Activated CD4-positive, alpha-beta T cell treated with anti-CD3 and anti-CD28 coated beads for 24 hours (primary cell): Measurements from ENCODE around the gene KPNA3.
"Not testable (repeated sequence)": the region's sequence is repeated elsewhere in the genome, so short reads cannot be mapped to it uniquely, and the experiment has no call there.

Experiments
- DNase-seq, 2 donors: peaks; one replicate each; pipeline ENCODE4 v3.0.0-alpha.2; 2020; ENCODE audit warnings: low read depth in 2 of 2

The KPNA3 gene

DNA sequence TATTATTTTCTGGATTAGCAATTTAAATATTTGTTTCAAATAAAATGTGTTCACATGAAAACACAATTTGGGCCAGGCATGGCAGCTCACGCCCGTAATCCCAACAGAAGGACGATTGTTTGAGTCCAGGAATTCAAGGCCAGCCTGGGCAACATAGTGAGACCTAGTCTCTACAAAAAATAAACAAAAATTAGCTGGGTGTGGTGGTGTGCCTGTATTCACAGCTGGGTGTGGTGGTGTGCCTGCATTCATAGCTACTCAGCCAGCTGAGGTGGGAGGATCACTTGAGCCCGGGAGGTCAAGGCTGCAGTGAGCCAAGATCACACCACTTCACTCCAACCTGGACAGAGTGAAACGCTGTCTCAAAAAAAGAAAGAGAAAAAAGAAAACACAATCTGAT is 46.4 kb downstream of the KPNA3 start:
- DNase-seq = no peak

DNA sequence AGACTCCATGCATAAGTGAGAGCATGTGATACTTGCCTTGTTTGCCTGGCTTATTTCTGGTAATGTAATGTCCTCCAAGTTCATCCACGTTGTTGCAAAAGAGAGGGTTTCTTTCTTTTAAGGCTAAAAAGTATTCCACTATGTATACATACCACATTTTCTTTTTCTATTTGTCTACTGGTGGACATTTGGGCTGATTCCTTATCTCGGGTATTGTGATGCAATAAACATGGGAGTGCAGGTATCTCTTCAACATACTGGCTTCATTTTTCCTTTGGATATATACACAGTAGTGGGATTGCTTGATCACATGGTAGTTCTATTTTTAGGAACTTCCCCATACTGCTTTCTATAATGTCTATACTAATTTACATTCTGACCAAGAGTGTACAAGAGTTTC is 51.6 kb downstream of the KPNA3 start:
- DNase-seq = no peak

DNA sequence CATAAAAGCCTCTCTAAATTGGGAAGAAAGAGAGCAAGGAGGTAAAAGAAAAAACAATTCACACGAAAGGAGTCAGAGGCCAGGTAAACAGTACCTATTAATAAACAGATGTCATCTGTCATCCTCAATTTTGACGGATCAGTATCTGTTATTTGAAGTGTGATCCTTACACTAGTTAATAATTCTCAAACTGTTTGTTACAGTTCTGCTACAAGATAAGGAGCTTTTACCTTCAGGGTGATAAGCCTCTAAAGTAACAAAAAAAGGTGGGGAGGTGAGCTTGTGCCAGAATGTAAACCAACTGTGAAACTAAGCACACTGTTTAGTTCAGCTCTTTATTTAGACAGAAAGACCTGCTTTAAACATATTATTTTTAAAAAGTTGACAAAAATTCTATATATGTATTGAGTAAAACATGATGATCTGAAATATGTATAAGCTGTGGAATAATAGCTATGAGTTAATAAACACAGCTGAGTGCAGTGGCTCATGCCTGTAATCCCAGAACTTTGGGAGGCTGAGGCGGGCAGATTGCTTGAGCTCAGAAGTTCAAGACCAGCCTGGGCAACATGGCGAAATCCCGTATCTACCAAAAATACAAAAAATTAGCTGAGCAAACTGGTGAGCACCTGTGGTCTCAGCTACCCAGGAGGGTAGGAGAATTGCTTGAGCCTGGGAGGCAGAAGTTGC is 52.8 kb downstream of the KPNA3 start:
- DNase-seq = no peak

DNA sequence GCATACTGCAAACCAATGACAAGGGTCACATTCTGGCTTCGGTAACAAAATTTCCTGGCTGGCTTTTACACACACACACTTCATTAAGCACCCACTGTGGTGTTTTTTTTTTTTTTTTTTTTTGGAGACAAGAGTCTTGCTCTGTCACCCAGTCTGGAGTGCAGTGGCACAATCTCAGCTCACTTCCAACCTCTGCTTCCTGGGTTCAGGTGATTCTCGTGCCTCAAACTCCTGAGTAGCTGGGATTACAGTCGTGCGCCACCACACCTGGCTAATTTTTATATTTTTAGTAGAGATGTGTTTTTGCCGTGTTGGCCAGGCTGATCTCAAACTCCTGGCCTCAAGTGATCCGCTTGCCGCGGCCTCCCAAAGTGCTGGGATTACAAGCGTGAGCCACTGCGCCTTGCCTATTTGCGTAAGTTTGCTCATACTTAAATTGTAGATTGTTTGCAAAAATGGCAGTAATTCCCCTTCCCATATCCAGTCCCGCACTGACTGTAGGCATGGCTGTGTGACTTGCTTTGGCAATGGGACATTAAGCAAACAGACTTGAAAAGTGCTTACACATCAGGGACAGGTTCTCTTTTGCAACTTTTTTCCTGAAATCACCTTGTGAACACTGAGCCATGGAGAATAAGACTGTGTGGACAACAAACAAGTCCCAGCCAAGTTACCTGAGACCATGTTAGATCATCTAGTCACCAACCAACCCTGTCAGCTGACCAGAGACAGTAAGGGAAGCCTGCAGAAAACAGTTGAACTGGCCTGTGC is 59.1 kb downstream of the KPNA3 start:
- no peak for DNase-seq

DNA sequence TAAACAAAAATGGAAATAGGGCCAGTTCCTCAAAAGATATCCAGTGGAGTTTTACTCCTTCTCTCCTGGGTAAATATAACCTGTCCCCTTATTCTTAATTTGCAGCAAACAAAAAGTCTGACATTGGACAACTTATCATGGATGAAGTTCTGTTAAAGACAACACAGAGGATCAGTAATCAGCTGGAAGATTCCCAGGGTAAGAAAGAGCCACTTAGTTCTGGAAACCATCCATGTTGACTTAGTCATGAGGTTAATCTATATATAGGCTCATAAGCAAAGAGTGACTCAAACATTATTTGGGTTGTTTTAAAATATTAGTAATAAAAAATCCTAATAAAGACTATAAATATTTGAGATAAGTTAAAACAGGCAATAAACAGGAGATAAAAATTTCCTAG is 60.7 kb downstream of the KPNA3 start:
- no peak for DNase-seq

DNA sequence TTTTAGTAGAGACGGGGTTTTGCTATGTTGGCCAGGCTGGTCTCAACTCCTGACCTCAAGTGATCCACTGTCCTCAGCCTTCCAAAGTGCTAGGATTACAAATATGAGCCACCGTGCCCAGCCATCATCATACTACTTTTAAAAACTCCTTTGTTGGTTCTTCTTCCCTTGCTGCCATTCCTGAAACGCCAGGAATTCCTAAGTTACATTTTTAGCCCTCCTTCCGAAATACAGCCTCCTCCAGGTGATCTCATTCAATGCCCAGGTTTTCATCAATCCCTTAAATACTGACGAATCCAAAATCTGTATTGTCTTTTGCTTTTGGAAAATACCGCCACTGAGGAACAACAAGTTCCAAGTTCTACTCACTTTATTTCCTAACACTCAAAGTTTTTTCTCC is 75.9 kb downstream of the KPNA3 start:
- no peak for DNase-seq

DNA sequence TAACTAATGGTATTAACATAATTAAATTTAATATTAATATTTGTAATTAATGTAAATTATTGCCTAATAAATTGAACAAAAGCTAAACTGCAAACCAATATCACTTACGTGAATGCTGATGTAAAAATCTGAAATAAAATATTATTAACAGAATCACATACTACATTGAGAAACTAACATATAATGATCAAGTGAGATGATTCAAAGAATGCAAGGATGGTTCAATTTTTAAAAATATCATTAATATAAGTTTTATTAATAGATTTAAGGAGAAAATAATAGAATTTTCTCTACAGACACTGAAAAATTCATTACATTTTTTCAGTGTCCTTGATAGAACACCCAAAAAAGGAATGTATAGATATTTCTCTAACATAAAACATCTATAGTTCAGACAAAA is 77.7 kb downstream of the KPNA3 start:
- DNase-seq = no peak

DNA sequence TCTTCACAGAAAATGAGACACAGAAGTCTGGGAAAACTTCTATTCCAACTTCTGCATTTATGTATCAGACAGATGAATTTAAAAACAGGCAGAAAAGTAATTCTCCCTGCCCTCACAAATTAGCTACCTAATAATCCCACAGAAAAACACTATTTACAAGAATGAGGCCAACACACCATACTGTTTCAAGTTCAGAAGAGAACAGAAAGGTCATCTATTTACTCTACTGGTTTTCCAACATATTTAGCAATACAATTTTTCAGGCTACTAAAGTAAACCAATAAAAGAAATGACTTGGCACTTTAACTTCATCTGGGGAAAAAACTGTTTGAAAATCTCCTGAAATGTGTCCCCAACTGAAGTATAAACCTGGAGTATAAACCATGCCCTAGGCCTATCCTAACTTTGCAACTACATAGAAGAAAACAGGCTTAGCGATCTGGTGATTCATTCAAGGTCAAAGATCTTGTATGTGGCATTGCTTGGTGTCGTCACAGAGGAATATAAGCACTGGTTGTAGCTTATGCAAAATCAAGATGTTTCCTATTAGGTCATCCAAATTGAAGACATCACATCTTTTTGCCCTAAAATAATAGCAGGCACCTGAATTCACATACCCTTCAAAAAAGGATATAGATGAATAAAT is 81.1 kb downstream of the KPNA3 start:
- no peak for DNase-seq

DNA sequence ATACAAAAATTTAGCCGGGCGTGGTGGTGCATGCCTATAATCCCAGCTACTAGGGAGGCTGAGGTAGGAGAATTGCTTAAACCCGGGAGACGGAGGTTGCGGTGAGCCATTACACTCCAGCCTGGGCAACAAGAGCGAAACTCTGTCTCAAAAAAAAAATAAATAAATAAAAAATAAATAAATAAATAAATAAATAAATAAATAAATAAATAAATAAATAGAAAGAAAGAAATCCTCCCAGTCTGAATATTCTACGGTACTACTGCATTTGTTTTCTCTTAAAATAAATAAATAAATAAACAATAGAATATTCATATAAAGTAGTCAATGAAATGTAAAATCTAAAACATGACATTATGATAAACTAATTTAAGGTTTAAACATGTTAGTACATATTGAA is 88.2 kb downstream of the KPNA3 start:
- not testable (repeated sequence) for DNase-seq

DNA sequence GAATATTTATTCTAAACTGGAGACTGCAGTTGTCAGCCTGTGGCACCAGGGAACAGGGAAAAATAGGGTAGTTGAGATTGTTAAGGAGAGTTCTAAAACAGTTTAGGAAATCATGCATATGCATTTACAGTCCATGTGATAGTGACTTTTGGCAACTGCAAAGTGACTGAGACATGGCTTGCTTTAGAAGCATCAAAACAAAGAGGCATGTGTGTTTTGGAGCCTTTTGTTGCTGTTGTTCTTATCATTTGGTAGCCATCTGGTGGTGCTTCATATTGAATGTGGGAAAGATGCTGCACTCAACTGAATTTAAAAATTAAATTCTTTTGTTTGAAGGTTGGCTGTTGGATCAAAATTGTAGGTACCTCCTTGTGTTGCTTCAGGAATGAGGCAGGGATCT is 91.0 kb downstream of the KPNA3 start:
- DNase-seq = no peak

DNA sequence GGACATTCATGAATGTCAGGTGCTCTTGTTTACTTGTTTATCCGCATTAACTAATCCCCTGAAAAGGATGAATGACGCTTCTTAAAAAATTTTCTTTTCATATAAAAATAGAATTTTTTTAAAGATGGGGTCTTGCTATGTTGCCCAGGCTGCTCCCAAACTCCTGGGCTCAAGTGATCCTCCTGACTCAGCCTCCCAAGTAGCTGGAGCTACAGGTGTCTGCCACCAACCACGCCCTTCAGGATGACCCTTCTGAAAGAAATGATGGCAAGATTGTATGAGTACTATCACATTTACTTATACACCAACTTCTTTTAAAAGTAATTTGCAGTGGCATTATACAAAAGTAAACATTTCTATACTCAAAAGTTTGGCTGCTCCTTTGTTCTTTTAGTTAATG is 95.0 kb downstream of the KPNA3 start:
- DNase-seq = no peak

DNA sequence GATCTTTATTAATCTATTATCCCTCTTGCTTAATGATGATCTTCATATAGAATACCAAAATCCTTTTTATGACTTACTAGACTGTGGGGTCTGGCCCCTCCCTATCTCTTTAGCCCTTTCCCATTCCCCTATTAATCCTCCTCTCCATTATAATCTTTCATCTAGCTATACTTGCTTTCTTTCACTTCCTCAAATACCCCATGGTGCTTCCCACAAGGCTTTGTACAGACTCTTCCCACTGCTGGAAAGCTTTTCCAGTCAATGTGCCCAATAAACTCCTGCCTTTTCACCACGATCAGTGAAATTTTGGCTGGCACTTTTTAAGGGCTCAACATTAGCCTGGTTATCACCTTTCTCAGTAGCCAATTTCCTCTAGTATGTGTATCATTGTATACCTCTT is 98.0 kb downstream of the KPNA3 start:
- DNase-seq = no peak

DNA sequence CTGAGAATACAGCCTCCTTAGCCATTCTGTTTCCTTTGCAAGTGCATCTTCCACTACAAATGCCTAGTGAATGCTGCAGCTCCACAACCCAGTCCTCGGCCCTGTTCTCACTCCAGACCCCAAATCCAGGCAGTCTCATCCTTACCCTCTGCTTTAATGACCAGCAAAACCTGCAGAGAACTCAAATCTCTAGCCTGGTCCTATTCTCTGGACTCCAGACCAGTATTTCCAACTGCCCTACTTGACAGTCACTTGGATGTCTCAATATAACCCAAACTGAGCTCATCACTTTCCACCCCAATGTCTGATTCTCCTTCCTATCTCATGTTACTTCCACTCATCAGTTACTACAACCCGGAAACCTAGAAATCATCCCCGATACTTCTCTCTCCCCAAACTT is 98.6 kb downstream of the KPNA3 start:
- no peak for DNase-seq

DNA sequence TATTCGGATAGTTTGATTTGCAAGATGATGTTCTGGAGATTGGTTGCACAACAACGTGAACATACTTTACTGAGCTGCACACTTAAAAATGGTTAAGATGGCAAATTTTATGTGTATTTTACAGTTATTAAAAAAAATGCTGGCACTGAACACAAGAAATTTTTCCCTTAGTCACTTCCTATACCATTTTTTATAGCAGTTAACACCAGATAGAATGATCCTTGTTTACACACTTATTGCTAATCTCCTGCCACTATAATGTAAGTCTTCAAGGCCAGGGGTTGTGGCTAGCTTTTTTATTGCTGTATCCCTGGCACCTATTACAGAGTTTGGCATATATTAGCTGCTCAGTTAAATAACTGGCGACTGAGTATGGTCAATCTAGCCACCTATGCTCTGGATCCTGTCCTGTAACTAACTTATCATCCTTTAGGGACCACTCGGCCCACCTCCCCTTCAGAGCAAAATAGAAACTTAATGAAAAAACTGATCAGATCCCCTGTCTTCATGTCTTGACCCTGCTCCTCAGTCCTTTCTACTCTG is 99.2 kb downstream of the KPNA3 start:
- no peak for DNase-seq

DNA sequence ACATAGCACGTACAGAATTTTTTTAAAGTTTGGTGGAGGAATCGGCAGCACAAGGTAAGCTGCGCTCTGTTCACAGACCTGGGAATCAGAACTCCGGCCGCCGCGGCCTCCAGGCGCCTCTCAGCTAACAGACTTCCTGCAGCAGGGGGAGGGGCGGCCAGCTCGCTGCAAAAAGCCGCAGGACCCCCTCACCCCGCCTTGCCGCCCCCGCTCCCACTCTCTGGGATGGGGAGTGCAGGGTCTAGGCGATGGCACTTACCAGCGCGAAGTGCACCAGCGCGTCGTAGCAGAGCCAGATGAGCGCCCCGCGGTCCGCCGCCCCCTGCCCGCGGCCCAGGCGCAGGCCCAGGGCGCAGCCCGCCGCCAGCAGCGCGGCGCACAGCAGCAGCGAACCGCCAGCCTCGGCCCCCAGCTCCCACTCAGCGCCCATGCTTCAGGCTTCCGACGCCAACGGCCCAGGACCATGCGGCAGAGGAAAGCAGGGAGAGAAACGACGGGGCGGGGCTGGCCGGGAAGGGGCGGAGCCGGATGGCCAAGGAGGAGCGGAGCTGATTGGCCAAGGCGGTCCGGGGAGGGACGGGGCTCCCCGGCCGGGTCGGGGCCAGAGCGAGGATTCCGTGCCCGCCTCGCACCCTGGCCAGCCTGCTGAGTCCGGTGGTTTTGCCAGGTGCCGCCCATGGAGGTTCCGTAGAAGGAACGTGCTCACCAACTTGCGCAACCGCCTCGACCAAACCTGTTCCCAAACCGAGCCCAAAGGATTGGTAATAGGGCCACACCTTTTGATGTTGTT is 101.3 kb downstream of the KPNA3 start, which contains the start of gene EBPL:
TSS of gene EBPL (minus strand) at position 492 of the 790 bp plus-strand sequence. CDS start at position 430, 62 bp downstream.
- peak; percentile 88 to 90 for DNase-seq

DNA sequence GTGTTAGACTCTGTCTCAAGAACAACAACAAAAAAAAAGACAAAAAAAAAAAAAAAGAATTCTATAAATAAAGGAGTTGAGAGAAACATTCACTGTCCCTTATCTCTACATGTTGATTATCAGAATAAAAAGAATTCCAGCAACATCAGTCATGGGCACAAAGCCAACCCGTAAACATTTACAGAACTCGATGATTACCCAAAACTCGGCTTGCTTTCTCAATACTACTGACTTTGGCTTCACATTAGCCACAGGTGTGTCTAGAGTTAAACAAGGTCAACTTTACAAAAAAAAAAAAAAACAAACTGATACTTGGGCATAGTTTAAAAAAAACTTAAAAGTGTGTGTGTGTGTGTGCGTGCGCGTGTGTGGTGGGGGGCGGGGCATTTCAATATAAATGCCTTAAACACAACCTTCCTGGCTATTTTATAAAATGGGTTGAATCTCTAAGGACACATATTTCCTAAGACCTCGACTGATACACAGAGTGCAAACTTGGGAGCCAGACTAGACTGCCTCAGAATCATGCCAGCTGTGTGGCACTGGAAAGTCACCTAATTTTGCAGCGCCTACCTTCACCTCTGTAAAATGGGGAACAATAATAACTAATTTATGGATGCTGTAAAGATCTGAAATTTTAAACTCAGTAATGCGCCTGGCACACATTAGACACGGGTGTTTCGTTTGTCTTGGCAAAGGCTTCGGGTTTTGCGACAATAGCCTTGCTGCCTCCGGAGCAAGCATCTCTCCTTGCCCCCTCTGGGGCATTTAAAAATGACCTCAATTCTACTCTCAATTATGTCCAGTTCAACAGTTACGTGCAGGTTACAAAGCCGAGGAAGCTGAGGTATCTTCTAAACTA is 102.1 kb downstream of the KPNA3 start:
- no peak for DNase-seq

DNA sequence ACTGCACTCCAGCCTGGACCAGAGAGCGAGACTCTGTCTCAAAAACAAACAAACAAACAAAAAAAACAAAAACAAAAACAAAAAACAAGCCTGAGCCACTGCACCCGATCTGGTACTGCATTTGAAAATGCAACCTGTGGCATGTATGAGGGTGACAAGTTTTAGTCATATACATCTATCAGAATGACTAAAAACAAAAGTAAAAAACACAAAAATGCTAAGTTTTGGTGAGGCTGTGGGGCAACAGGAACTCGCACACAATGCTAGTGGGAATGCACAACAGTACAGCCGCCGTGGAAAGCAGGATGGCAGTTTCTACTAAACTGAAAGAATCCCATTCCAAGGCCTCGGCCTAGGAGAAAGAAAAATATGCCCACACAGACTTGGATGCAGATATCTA is 109.0 kb downstream of the KPNA3 start:
- DNase-seq = no peak

DNA sequence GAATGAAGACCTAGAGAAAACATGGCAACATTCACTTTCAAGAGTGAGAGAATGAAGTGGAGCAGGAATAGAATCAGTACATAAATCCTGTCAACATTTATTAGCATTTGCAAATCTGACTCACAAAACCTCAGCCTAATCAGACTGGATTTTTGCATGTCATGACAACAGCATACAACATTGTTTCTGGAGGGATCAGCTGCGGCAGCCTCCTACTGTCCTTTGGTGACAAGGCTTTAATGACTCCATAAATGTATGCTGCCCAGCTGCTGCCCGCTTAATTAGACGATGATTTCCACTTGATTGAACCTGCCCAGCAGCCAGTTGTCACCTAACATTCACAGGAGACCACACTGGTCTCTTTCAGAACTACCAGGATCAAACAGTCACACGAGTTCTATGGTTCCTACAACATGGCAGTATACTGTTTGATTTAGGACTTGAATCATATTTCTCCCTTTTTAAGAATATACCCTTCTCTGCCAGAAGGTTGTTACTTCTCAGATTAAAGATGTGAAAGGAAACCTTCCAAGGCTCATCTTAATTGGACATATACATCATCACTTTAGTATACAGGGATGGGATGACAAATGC is 110.5 kb downstream of the KPNA3 start:
- no peak for DNase-seq

DNA sequence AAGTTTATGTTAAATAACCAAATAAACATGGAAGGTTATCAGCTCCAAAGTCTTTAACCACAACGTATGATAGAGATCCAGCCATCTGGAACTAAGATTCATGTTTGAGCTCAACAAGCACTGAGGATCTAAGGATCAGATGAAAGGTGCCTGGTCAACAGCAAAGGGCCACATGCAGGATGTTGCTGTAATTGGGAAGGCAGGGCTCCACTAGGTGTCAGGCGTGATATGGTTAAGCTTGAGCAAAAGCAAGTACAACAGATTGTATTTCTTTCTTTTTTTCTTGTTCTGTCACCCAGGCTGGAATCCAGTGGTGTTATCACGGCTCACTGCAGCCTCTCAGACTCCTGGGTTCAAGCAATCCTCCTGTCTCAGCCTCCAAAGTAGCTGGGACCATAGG is 113.2 kb downstream of the KPNA3 start:
- DNase-seq = no peak

DNA sequence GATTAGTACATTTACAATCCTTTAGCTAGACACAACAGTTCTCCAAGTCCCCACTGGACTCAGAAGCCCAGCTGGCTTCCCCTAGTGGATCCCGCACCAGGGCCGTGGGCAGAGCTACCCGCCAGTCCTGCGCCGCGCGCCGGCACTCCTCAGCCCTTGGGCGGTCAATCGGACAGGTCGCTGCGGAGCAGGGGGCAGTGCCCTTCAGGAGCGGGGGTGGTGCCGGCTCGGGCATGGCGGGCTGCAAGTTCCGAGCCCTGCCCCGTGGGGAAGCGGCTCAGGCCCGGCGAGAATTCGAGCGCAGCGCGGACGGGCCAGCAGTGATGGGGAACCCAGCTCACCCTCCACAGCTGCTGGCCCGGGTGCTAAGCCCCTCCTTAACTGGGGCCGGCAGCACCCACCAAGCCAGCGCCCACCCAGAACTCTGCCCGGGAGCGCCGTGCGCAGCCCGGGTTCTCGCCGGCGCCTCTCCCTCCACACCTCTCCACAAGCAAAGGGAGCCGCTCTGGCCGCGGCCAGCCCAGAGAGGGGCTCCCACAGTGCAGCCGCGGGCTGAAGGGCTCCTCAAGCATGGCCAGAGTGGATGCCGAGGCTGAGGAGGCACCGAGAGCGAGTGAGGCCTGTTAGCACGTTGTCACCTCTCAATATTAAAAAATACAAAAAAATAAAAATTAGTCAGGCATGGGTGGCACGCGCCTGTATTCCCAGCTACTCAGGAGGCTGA is 114.1 kb downstream of the KPNA3 start:
- no peak for DNase-seq
